ENCODE measurements around the gene ERMAP. TPM values are rescaled to one million over a fixed set of nuclear protein-coding genes. Genes with fewer than 3 reads are reported as not detected.

The ERMAP gene
- total RNA-seq, 1 donor from 2014 or later = 3.8 TPM

GRCh38 chr1:42886046-42886739, 69.3 kb downstream of the ERMAP start:
- intact Hi-C loops (cut with micrococcal nuclease) = no loop called here
- no peaks in the 10 kb centered on the region for H3K36me3 Mint-ChIP-seq (ENCODE audit: low read depth)
- H3K27ac Mint-ChIP-seq = no peak overlapping the region

GRCh38 chr1:42886800-42887199, 69.9 kb downstream of the ERMAP start:
- Mint-ChIP-seq H3K4me3 (no peak overlapping the region), H3K4me1 (no peaks in the 10 kb centered on the region), H3K27me3 (peaks cover 10% of the 10 kb centered on the region), H3K36me3 (ENCODE audit: low read depth) (no peaks in the 10 kb centered on the region), H3K9me3 (no peaks in the 10 kb centered on the region), H3K27ac (no peak overlapping the region)
- no peak for DNase-seq
- intact Hi-C loops (cut with micrococcal nuclease) = no loop called here

More at GRCh38 chr1:42886046-42886739, 69.3 kb downstream of the ERMAP start:
- Mint-ChIP-seq H3K4me1 (no peaks in the 10 kb centered on the region), H3K4me3 (no peak overlapping the region), H3K9me3 (no peaks in the 10 kb centered on the region), H3K27me3 (peaks cover 10% of the 10 kb centered on the region)
- DNase-seq = no peak

GRCh38 chr1:42887366-42887765, 70.4 kb downstream of the ERMAP start:
- H3K36me3 Mint-ChIP-seq (ENCODE audit: low read depth) = no peaks in the 10 kb centered on the region
- H3K4me3 Mint-ChIP-seq = no peak overlapping the region
- H3K9me3 Mint-ChIP-seq = no peaks in the 10 kb centered on the region
- H3K27me3 Mint-ChIP-seq = peaks cover 10% of the 10 kb centered on the region
- intact Hi-C loops (cut with micrococcal nuclease) = no loop called here
- H3K27ac Mint-ChIP-seq = no peak overlapping the region
- no peaks in the 10 kb centered on the region for H3K4me1 Mint-ChIP-seq
- no peak for DNase-seq

GRCh38 chr1:42888013-42888633, 71.2 kb downstream of the ERMAP start:
- H3K4me3 Mint-ChIP-seq = no peak overlapping the region
- intact Hi-C loops (cut with micrococcal nuclease) = no loop called here
- no peak for DNase-seq
- H3K36me3 Mint-ChIP-seq (ENCODE audit: low read depth) = no peaks in the 10 kb centered on the region
- no peaks in the 10 kb centered on the region for H3K4me1 Mint-ChIP-seq
- H3K27ac Mint-ChIP-seq = no peak overlapping the region
- H3K27me3 Mint-ChIP-seq = peaks cover 10% of the 10 kb centered on the region
- no peaks in the 10 kb centered on the region for H3K9me3 Mint-ChIP-seq

- H3K9me3 Mint-ChIP-seq = no peaks in the 10 kb centered on the region
- no peak overlapping the region for H3K27ac Mint-ChIP-seq
- no peaks in the 10 kb centered on the region for H3K4me1 Mint-ChIP-seq
- peaks cover 10% of the 10 kb centered on the region for H3K27me3 Mint-ChIP-seq
- intact Hi-C loops (cut with micrococcal nuclease) = no loop called here
- H3K36me3 Mint-ChIP-seq (ENCODE audit: low read depth) = no peaks in the 10 kb centered on the region
- H3K4me3 Mint-ChIP-seq = no peak overlapping the region
- DNase-seq = no peak
Observed at GRCh38 chr1:42889264-42889663, 72.3 kb downstream of the ERMAP start.

GRCh38 chr1:42891465-42892138, 74.7 kb downstream of the ERMAP start:
- H3K27me3 Mint-ChIP-seq = peaks cover 18% of the 10 kb centered on the region
- DNase-seq = no peak
- no peaks in the 10 kb centered on the region for H3K36me3 Mint-ChIP-seq (ENCODE audit: low read depth)
- H3K4me1 Mint-ChIP-seq = no peaks in the 10 kb centered on the region
- no peak overlapping the region for H3K27ac Mint-ChIP-seq
- H3K9me3 Mint-ChIP-seq = no peaks in the 10 kb centered on the region
- no peak overlapping the region for H3K4me3 Mint-ChIP-seq
- intact Hi-C loops (cut with micrococcal nuclease) = no loop called here

Other genes starting within 250 kb of the ERMAP start
- gene PPIH, start 158.7 kb upstream of the ERMAP start, total RNA-seq = 88.4 and 92.9 TPM in 2 replicates
- 861 and 867 TPM in 2 replicates for gene YBX1, start 134.7 kb upstream of the ERMAP start, total RNA-seq
- gene CLDN19, start 76.9 kb upstream of the ERMAP start, total RNA-seq = not detected in 2 replicates
- gene P3H1, start 50.1 kb upstream of the ERMAP start, total RNA-seq = 47.4 and 51.1 TPM in 2 replicates
- 6.2 and 6.3 TPM in 2 replicates for gene C1orf50, start 49.9 kb upstream of the ERMAP start, total RNA-seq
- gene TMEM269, start 32.1 kb upstream of the ERMAP start, total RNA-seq = 0.12 TPM in 1 of 2 replicates, not detected in the other
- 7.3 and 10.0 TPM in 2 replicates for gene SVBP, start 275 bp downstream of the ERMAP start, total RNA-seq
- 9.9 and 11.1 TPM in 2 replicates for gene ZNF691, start 29.5 kb downstream of the ERMAP start, total RNA-seq
- 135 and 144 TPM in 2 replicates for gene SLC2A1, start 141.7 kb downstream of the ERMAP start, total RNA-seq

Data from activated CD4-positive, alpha-beta T cell treated with anti-CD3 and anti-CD28 coated beads, Interleukin-2, amount 10 ng/mL, durations not matched to agents 24 days and 14 days (primary cell).